Occipital lobe (tissue), 2 donors: ENCODE data around the gene TMEM47. TPM values are rescaled to one million over a fixed set of nuclear protein-coding genes. Genes with fewer than 3 reads are reported as not detected.
A peak's percentile ranks its signal among the peaks of the same experiment; 100 is the strongest.

Experiments used
- DNase-seq: peaks from one replicate; lab custom pipeline; 2025; lab: John Stamatoyannopoulos, UW
- total RNA-seq: library from RNA; depleted of rRNA; stranded (reverse); fragments of >200 nt; gene quantifications from one replicate; pipeline ENCODE4 v1.2.3, GENCODE V29; 2014

Gene TMEM47
- 43.4 TPM for total RNA-seq

- peak; percentile 26 for DNase-seq
Observed at GRCh38 chrX:34656842-34657725, at the start of gene TMEM47. TSS of gene TMEM47 (minus strand) at chrX:34657285. CDS start at chrX:34657029, 256 bp downstream.

GRCh38 chrX:34687095-34687494, 30.0 kb upstream of the TMEM47 start:
- no peak for DNase-seq

DNA sequence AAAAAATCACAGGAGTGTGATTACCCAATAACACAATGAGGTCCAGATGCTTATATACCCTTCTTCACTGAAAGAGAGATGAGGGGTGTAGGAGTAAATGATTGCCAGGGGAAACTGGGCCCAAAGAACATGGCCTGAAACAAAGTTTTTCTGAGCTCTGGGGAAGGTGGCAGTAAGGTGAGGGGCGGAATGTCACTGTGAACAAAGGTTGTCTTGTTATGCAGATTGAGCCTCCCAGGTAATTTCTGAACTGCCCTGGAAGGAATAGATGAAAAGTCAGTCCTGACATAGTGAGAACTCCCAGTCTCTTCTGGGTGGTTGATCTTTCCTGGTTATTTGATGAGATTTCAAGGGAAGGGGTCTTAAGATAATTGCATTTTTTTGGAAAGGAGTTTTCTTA, 2.5 kb upstream of the TMEM47 start:
- no peak for DNase-seq

DNA sequence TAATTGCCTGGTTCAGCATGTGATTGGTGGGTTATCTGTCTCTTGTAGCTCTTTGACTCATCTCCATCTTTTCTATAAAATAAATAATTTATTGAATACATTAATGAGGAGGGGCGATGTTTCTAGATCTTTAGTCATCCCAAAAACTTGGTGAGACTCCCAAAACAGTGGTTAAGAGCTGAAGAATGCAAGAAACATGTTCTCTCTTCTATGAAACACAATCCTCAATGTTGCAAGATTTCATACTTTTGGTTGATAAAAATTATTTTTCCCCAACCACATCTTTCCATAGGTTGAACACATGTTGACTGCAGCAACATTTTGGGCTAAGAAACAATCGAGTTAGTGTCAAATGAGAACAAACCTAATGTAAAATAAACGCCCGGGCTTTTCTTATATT, 1.2 kb upstream of the TMEM47 start:
- DNase-seq = no peak

DNA sequence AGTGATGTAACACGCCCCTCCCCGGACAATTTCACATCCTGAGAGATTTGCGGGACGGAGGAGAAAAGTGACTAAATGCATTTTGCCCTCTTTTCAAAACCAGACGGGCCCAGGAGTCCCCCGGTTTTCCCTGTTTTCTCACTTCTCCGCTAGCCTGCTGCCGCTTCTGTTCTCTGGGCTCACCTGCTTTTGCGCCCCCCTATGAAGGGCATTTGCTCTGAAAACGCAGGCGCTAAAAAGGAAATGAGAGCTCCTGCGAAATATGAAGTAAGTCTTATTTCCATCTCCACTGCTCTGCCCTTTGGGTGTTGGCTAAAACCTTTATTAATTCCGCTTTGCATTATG, 613 bp upstream of the TMEM47 start:
- no peak for DNase-seq

DNA sequence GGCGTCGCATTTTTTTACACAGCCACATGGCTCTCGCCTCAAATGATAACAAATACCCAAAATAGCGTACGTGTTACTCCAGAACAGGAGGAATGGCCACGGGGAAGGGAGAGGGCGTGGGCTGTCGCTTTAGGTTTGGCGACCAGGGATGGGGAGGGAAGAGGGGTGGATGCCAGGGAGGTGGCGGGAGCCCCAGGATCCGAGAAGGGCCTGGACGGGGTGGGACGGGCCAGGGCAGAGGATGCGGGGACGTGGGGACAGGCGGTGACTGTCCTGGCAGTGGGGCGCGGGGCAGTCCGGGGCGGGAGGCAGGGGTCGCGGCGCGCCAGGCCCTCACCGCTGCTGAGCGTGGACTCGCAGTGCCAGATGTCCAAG, 631 bp downstream of the TMEM47 start:
- no peak for DNase-seq

GRCh38 chrX:34655501-34656455, 1.3 kb downstream of the TMEM47 start:
- no peak for DNase-seq

DNA sequence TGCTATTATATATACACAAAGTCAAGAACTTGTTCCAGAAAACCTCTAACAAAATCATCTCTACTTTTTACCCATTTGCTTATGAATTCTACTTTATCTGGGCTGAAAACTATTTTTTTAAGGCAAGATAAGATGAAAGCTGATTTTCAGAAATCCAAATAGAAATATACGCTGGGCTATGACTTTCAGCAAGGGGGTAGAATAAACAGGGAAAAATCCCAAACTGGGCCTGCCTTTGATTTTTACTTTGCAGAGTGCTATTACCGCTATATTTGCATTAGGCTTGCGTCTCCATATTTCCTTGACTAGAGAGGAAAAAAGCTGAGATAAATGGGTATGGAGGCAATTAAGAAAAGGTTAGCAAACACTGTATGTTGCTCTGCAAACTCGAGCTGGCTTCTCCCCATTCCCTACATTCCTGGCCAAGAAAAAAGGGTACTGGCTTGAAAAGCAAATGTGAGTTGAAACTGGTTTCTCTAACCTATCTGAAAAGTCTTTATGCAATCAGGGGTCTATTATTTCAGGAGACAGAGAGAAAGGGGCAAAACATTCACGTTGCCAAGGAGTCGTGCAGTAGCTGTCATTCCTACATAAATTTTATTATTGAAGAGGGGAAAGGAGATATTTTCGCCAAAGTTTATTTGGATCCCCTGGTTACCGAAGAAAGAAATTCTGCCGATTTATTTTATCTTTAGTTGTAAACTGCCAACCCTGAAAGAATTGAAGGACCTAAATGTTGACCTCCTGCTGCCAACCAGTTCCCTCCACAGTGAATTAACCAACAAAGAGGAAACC, 2.2 kb downstream of the TMEM47 start:
- no peak for DNase-seq

DNA sequence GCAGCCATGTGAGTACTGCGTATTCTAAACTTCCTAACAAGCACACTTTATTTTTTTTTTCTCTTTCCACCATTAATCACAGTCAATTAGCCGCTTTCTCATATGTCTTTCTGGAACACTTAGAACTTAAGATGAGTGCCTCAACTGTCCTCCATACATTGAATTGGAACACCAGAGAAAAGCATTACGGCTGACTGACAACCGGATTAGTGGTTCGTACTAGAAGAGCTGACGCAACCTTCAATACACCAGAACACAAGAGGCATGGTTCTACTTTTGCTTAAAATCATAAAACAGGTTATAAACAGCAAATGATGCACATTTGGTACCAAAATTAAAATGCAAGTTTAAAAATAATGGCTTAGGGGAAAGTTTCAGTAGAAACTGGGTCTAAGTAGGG, 3.3 kb downstream of the TMEM47 start:
- DNase-seq = no peak

GRCh38 chrX:34642849-34643248, 14.2 kb downstream of the TMEM47 start:
- DNase-seq = no peak

- no peak for DNase-seq
Observed at GRCh38 chrX:34638116-34638515, 19.0 kb downstream of the TMEM47 start.

DNA sequence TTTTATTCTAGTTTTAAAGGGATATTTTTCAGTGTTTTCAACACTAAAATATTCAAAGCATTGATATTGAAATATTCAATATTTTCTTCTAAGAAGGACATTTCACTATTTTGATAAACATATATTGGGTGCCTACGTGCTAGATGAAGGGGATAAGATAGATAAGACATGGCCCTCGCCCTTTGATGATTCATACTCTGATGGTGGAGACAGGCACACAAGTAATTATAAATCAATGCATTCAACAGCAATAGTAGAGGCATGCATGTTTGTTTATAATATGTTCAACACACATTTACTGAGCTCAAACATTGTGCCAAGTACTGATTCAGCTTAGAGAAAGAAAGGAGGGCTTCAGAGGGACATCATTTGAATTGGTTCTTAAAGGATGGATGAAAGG, 22.7 kb downstream of the TMEM47 start:
- no peak for DNase-seq

DNA sequence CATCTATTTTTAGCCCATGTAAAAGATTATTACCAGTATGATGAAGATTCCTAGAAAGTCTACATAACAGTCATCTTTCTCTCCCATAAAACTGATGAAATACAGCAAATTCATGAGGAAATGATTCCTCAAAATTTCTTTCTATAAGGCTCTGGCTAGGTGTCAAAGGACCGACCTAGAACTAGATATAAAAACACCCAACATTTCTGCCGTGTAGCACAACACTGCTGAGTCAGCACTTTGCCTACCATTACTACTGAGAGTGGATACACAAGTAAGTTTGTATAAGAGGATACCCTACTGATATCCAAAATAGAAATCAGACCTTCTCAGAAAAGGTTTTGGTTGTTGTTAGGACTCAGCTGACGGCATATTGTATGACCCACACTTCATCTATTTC, 24.7 kb downstream of the TMEM47 start:
- DNase-seq = no peak

GRCh38 chrX:34631479-34632220, 25.4 kb downstream of the TMEM47 start:
- DNase-seq = no peak

GRCh38 chrX:34629572-34629971, 27.5 kb downstream of the TMEM47 start:
- no peak for DNase-seq

GRCh38 chrX:34624416-34624815, 32.7 kb downstream of the TMEM47 start:
- DNase-seq = no peak

DNA sequence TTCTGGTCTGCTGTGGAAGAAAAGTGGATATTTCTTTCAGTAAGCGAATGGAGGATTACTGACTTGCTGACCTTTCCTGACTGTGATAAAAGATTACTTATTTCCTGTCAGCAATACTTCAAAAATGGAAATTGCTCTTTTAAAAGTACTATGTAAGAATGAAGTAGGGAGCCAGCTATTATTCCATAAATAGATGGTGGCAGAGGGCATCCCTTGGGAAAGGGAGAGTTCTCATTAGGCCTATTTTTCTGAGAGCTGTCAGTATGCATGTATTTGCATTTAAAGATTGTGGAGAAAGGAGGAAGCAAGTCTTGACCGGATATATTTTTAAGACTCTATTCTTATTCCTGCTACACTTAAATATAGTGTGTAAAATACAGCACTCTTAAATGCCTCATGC, 37.2 kb downstream of the TMEM47 start:
- DNase-seq = no peak

DNA sequence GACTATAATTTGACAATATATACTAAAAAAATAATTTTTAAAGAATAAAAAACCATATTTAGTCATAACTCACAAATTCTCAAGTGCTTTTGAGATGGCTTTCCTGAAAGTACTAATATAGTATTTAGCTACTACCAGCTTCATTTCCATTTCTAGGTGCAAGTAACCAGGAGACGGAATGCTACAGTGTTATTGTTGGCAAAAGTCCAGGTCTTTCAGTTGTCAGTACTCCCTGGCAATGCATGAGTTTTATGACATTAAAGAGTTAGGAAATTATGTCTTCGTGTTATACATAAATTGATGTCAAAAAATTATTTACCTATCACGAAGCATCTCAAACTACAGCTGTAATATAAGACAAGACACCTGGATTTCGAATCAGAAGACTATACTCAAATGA, 45.0 kb downstream of the TMEM47 start:
- no peak for DNase-seq

GRCh38 chrX:34598362-34598761, 58.7 kb downstream of the TMEM47 start:
- DNase-seq = no peak

DNA sequence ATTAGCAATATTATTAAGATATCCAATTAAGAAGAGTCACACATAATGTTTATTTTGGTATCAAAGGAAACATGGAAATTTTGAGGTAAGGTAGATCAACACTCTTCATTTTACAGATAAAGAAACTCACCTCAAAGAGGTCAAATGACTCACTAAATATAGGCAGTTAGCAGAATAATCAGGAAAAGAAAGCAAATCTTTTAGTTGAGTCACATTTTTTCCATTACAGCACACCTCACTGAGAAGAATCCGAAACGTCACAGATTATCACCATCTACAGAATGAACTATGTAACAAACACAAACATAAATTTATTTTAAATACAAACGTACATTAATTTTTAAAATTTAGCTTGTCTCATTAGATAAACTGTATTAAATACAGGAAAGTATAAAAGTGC, 70.1 kb downstream of the TMEM47 start:
- no peak for DNase-seq

- no peak for DNase-seq
Observed at GRCh38 chrX:34586346-34586911, 70.7 kb downstream of the TMEM47 start.
